ENCODE results near the gene AOC3. TPM values are rescaled to one million over a fixed set of nuclear protein-coding genes. Genes with fewer than 3 reads are reported as not detected.
"Not testable (repeated sequence)": the region's sequence is repeated elsewhere in the genome, so short reads cannot be mapped to it uniquely, and the experiment has no call there.

The AOC3 gene
- total and polyA plus RNA-seq, 4 experiments from 2014 or later, result 0.58 to 1.2 TPM; not detected in 2

- H3K27me3 ChIP-seq (ENCODE audit: insufficient read depth, low read length), result no peaks in the 10 kb centered on the region
- Mint-ChIP-seq H3K27ac (no peak overlapping the region), H3K4me3 (no peak overlapping the region), H3K27me3 (peaks cover 5 to 9% of the 10 kb centered on the region in 2 donors), H3K4me1 (no peaks in the 10 kb centered on the region), H3K36me3 (no peaks in the 10 kb centered on the region), H3K9me3 (no peaks in the 10 kb centered on the region)
- CTCF ChIA-PET (ENCODE audit: partially characterized antibody), result no interaction called here
- intact Hi-C loops (cut with micrococcal nuclease), result no loop called here
- H3K4me3 ChIP-seq (ENCODE audit: low read length in 2 of 2), result no peak overlapping the region
- no peaks in the 10 kb centered on the region for H3K4me1 ChIP-seq (ENCODE audit: insufficient read depth, low read length)
- no peaks in the 10 kb centered on the region for H3K9me3 ChIP-seq (ENCODE audit: control insufficient read depth in 1 of 2, low read length in 2 of 2)
- no peaks in the 10 kb centered on the region for H3K36me3 ChIP-seq (ENCODE audit: insufficient read depth, low read length)
- no peak for DNase-seq
- H3K27ac ChIP-seq (ENCODE audit: low read depth, low read length), result no peak overlapping the region
- POLR2A ChIA-PET (ENCODE audit: partially characterized antibody), result no interaction called here
Observed at GRCh38 chr17:42883802-42884558, 33.0 kb downstream of the AOC3 start.

- H3K4me1 Mint-ChIP-seq; H3K27me3 Mint-ChIP-seq; H3K36me3 Mint-ChIP-seq; H3K4me3 ChIP-seq (ENCODE audit: low read length in 2 of 2); H3K9me3 ChIP-seq (ENCODE audit: control insufficient read depth in 1 of 2, low read length in 2 of 2); H3K27me3 ChIP-seq (ENCODE audit: insufficient read depth, low read length); H3K4me1 ChIP-seq (ENCODE audit: insufficient read depth, low read length); POLR2A ChIA-PET (ENCODE audit: partially characterized antibody); H3K36me3 ChIP-seq (ENCODE audit: insufficient read depth, low read length); H3K27ac Mint-ChIP-seq; H3K4me3 Mint-ChIP-seq; DNase-seq; H3K9me3 Mint-ChIP-seq; intact Hi-C loops (cut with micrococcal nuclease); H3K27ac ChIP-seq (ENCODE audit: low read depth, low read length); CTCF ChIA-PET (ENCODE audit: partially characterized antibody): not testable (repeated sequence)
Observed at GRCh38 chr17:42885806-42886205, 34.8 kb downstream of the AOC3 start.

GRCh38 chr17:42886283-42887176 lies 35.5 kb downstream of the AOC3 start:
- intact Hi-C loops (cut with micrococcal nuclease), result no loop called here
- Histone ChIP-seq H3K27ac (ENCODE audit: low read depth, low read length) (no peak overlapping the region), H3K9me3 (ENCODE audit: control insufficient read depth in 1 of 2, low read length in 2 of 2) (no peaks in the 10 kb centered on the region), H3K4me3 (ENCODE audit: low read length in 2 of 2) (no peak overlapping the region), H3K36me3 (ENCODE audit: insufficient read depth, low read length) (no peaks in the 10 kb centered on the region), H3K27me3 (ENCODE audit: insufficient read depth, low read length) (no peaks in the 10 kb centered on the region), H3K4me1 (ENCODE audit: insufficient read depth, low read length) (no peaks in the 10 kb centered on the region)
- Mint-ChIP-seq H3K27me3 (peaks cover 4 to 7% of the 10 kb centered on the region in 2 donors), H3K9me3 (no peaks in the 10 kb centered on the region), H3K36me3 (no peaks in the 10 kb centered on the region), H3K4me1 (no peaks in the 10 kb centered on the region), H3K27ac (peak overlapping the region in 1 of 7 donors; percentile 65), H3K4me3 (no peak overlapping the region)
- no peak for DNase-seq
- ChIA-PET POLR2A (ENCODE audit: partially characterized antibody) (no interaction called here), CTCF (ENCODE audit: partially characterized antibody) (interaction anchor here (0.7 kb wide), 1 partner anchor 160 kb away, joined by 4 read pairs; no protein-coding TSS in a partner anchor)

- DNase-seq, result no peak
- intact Hi-C loops (cut with micrococcal nuclease), result no loop called here
- Mint-ChIP-seq H3K27me3 (peaks cover 7 to 8% of the 10 kb centered on the region in 2 donors), H3K4me1 (no peaks in the 10 kb centered on the region), H3K36me3 (no peaks in the 10 kb centered on the region), H3K4me3 (peak overlapping the region in 1 of 8 donors; percentile 22), H3K9me3 (no peaks in the 10 kb centered on the region), H3K27ac (no peak overlapping the region)
- H3K4me3 ChIP-seq (ENCODE audit: low read length in 2 of 2), result no peak overlapping the region
- no peaks in the 10 kb centered on the region for H3K36me3 ChIP-seq (ENCODE audit: insufficient read depth, low read length)
- H3K27me3 ChIP-seq (ENCODE audit: insufficient read depth, low read length), result no peaks in the 10 kb centered on the region
- no peaks in the 10 kb centered on the region for H3K4me1 ChIP-seq (ENCODE audit: insufficient read depth, low read length)
- H3K9me3 ChIP-seq (ENCODE audit: control insufficient read depth in 1 of 2, low read length in 2 of 2), result no peaks in the 10 kb centered on the region
- POLR2A ChIA-PET (ENCODE audit: partially characterized antibody), result no interaction called here
- CTCF ChIA-PET (ENCODE audit: partially characterized antibody), result no interaction called here
- H3K27ac ChIP-seq (ENCODE audit: low read depth, low read length), result no peak overlapping the region
Observed at GRCh38 chr17:42889809-42890208, 38.8 kb downstream of the AOC3 start.

- no peaks in the 10 kb centered on the region for H3K9me3 ChIP-seq (ENCODE audit: control insufficient read depth in 1 of 2, low read length in 2 of 2)
- no peak overlapping the region for H3K27ac ChIP-seq (ENCODE audit: low read depth, low read length)
- CTCF ChIA-PET (ENCODE audit: partially characterized antibody), result no interaction called here
- no peaks in the 10 kb centered on the region for H3K36me3 ChIP-seq (ENCODE audit: insufficient read depth, low read length)
- no peak for DNase-seq
- H3K27ac Mint-ChIP-seq, result no peak overlapping the region
- H3K27me3 ChIP-seq (ENCODE audit: insufficient read depth, low read length), result no peaks in the 10 kb centered on the region
- no peaks in the 10 kb centered on the region for H3K4me1 ChIP-seq (ENCODE audit: insufficient read depth, low read length)
- intact Hi-C loops (cut with micrococcal nuclease), result no loop called here
- no peaks in the 10 kb centered on the region for H3K36me3 Mint-ChIP-seq
- no peaks in the 10 kb centered on the region for H3K9me3 Mint-ChIP-seq
- H3K4me3 ChIP-seq (ENCODE audit: low read length in 2 of 2), result no peak overlapping the region
- no peak overlapping the region for H3K4me3 Mint-ChIP-seq
- no peaks in the 10 kb centered on the region for H3K4me1 Mint-ChIP-seq
- peaks cover 3 to 7% of the 10 kb centered on the region in 2 donors for H3K27me3 Mint-ChIP-seq
- POLR2A ChIA-PET (ENCODE audit: partially characterized antibody), result no interaction called here
Observed at GRCh38 chr17:42891539-42892152, 40.6 kb downstream of the AOC3 start.

- no peaks in the 10 kb centered on the region for H3K4me1 ChIP-seq (ENCODE audit: insufficient read depth, low read length)
- H3K27me3 Mint-ChIP-seq, result peaks cover 1 to 7% of the 10 kb centered on the region in 2 donors
- H3K4me3 Mint-ChIP-seq, result no peak overlapping the region
- CTCF ChIA-PET (ENCODE audit: partially characterized antibody), result no interaction called here
- no peaks in the 10 kb centered on the region for H3K4me1 Mint-ChIP-seq
- POLR2A ChIA-PET (ENCODE audit: partially characterized antibody), result no interaction called here
- H3K27ac Mint-ChIP-seq, result peak overlapping the region in 2 of 7 donors; percentile 9 to 71
- no peak overlapping the region for H3K4me3 ChIP-seq (ENCODE audit: low read length in 2 of 2)
- DNase-seq, result no peak
- no peaks in the 10 kb centered on the region for H3K9me3 Mint-ChIP-seq
- no peak overlapping the region for H3K27ac ChIP-seq (ENCODE audit: low read depth, low read length)
- no peaks in the 10 kb centered on the region for H3K36me3 Mint-ChIP-seq
- no peaks in the 10 kb centered on the region for H3K9me3 ChIP-seq (ENCODE audit: control insufficient read depth in 1 of 2, low read length in 2 of 2)
- no peaks in the 10 kb centered on the region for H3K36me3 ChIP-seq (ENCODE audit: insufficient read depth, low read length)
- intact Hi-C loops (cut with micrococcal nuclease), result no loop called here
- no peaks in the 10 kb centered on the region for H3K27me3 ChIP-seq (ENCODE audit: insufficient read depth, low read length)
Observed at GRCh38 chr17:42893359-42893758, 42.4 kb downstream of the AOC3 start.

Measured in CD4-positive, alpha-beta memory T cell (primary cell).